GM18505 (cell line): ENCODE data around the gene CHST1.

Experiments used
- ATAC-seq: cut with Tn5 transposase; IDR thresholded peaks from one replicate; pipeline ENCODE4 v1.9.1; 2021; ENCODE audit not compliant: unreplicated experiment
- POLR2A ChIP-seq: IDR thresholded peaks from 4 replicates; pipeline ENCODE4 v1.6.1; 2011; ENCODE audit warnings: borderline replicate concordance; ENCODE audit not compliant: insufficient read depth, insufficient read length; ENCODE audit errors: extremely low read depth

CHST1 gene

GRCh38 chr11:45669146-45669545 lies 3.7 kb upstream of the CHST1 start:
- ATAC-seq: no peak
- TF ChIP-seq POLR2A: no peak

- ATAC-seq: no peak
- TF ChIP-seq POLR2A: no peak
These were observed 2.7 kb upstream of the CHST1 start for GRCh38 chr11:45667929-45668680.

- no peak for TF ChIP-seq POLR2A
- ATAC-seq: no peak
These were observed 1.5 kb upstream of the CHST1 start for GRCh38 chr11:45666648-45667642.

DNA sequence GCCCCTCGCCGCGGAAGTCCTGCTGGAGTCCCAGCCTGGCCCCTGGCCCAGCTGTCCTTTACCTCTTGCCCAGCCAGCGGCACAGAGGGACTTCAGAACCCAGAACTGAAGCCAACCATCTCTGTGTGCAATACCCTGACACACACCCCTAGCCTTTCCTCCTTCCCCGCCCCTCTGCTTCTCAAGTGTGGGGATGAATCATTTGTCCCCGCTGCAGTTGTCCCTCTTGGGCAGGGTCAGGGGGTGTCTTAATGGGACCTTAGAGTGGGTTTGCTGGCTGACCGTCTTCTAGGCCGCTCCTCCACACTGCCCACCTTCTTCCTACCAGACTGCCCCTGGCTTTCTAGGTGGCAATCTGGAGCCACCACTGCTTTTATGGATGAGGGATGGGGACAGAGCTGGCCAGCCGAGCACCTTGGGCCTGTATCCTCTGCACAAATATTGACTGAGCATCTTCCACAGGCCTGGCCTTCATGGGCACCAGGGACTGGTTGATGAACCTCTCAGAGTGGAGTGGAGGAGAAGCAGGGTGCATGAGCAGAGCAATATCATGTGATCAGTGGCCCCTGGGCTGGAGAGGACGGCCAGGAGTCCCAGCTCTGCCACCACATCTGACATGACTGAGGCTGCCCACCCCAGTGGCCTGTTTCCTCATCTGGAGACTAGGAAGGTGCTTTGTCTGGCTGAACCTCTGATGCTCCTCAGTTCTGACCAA lies 668 bp upstream of the CHST1 start:
- ATAC-seq: no peak
- no peak for TF ChIP-seq POLR2A

- ATAC-seq: no peak
- TF ChIP-seq POLR2A: no peak
These were observed 831 bp downstream of the CHST1 start for GRCh38 chr11:45664376-45665205.

DNA sequence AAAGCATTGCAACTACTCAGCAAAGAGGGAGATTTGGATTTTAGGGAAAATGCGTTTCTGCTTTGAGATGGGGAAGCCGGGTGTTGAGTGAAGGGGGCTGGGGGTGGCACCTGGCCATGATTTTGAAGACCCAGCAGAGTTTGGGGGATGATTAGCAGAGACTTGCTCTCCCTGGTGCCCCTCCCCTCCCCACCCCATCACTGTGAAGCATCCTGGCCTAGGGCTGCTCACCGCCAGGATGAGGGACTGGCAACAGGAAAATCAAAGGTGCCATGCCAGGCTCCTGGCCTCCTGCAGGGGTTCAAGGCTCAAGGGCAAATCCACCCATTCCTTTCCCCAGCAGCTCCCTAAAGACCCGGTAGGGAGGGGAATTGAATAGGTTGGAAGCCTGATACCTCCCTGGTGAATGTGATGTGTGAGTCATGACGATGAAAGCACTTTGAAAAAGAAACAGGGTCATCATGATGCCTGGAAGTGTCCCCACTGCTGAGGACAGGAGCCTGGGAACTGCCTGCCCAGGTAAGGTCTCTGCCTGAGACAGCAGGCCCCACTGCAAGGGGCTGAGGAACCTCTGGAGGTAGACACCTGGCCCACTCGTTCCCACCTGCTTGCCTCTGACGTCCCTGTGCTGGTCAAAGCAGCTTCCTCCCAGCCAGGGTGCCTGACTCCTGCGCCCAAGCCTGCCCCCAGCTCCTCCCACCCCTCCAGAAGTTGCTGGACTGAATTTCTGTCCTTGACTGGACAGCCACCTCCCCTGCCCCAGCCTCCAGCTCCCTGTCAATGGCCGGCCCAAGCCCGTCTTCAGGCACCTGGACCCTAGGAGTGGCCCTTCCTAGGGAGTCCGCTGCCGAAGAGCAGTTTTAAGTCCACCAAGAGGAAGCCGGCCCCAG lies 1.7 kb downstream of the CHST1 start:
- no peak for TF ChIP-seq POLR2A

DNA sequence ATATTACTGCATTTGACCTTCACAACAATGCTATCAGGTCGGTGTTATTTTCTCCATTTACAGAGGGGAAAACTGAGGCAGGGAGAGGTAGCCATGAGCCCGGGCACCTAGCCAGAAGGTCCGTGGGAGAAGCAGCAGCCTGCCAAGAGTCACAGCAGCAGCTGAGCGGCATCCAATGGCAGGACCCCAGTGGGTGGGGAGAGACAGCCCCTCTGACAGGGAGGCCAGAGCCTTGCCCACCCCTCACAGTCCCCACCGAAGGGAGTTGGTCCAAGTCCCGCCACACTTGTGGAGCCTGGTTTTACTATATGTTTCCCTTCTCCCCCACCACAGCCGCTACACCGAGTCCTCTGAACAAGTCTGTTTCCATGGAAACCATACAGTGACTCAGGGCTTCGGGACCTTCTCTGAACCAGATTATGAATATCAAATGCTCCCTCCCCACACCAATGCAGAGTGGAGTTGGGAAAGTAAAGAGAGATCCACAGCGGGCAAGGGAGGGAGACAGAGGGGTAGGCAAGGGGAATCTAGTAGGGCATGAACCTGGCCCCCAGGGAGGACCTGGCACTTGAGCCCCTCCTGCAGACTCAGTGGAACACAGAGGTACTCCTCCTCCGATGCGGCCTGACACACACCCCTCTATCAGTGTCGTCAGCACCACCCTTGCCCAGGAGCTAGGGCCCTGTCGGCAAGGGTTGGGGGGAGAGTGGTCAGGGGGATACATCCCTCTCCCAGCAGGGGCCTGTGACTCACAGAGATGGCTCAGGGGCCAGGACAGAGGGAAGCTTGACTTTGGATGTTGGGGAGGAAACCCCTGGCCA lies 2.5 kb downstream of the CHST1 start:
- TF ChIP-seq POLR2A: no peak
- ATAC-seq: no peak

More for the DNA sequence above, 1.7 kb downstream of the CHST1 start:
- ATAC-seq: no peak

DNA sequence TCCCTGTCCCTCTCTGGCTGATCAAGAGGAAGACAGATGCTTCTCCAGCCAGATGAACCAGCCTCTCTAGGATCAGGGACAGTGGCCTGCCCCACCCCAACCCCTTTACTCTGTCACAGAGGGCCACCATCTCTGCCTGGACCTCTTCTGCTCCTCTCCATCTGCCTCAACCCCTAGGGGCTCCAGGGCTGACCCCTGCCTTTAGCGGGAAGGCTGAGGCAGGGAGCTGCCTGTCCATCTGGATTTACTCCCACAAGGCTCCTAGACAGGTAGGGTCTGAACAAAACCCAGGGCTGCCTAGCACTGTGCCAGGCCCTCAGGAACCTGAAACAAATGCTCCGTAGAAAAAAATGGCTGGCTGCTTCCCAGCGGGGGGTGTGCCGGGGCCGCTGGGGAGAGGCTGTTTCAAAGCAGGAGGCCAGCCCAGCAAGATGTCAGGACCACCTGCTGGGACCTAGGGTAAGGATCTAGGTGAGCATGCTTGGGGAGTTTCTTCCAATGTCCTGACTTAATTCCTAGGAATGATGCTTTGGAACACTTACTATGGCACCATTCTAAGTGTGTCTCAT lies 3.2 kb downstream of the CHST1 start:
- ATAC-seq: no peak
- no peak for TF ChIP-seq POLR2A

GRCh38 chr11:45661439-45662055 lies 3.9 kb downstream of the CHST1 start:
- ATAC-seq: no peak
- TF ChIP-seq POLR2A: no peak

DNA sequence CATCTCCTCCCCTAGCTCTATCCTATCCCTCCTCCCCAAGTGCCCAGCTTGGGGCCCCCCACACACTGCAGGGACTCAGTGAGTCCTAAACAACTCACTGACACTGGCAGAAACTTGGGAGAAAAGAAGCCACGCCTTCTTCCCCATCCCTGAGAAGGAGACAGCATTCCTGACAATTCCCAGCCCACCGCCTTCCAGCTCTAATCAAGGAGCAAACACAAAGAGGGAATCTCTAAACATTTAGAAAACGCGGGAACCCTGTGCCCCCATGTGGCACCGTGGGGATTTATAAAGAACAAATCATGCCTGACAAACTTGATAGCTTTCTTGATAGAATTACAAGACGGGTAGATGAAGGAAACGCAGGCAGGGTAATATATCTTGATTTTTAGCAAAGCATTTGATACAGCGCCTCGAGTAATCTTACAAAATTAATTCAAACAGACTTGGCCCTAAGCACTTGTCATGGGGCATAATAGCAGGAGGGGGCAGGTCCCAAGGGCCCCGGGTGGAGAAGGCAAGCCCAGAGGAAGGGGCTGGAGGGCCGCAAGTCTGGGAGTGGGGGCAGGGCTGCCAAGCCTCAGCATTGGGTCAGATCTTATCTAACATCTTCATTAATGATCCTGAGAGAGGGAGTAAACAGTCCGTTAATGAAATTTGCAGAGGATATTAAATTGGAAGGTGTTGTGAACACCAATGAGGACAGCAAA lies 4.5 kb downstream of the CHST1 start:
- no peak for ATAC-seq
- no peak for TF ChIP-seq POLR2A
